Kidney glomerular epithelial cell (primary cell): ENCODE measurements around the gene ADCY7.

Experiments
- DNase-seq: peaks from one replicate; lab custom pipeline; 2025; lab: John Stamatoyannopoulos, UW

The ADCY7 gene

GRCh38 chr16:50298591-50299507 lies 32.5 kb downstream of the ADCY7 start:
- DNase-seq: no peak

GRCh38 chr16:50299508-50300105 lies 33.3 kb downstream of the ADCY7 start:
- DNase-seq: no peak

DNA sequence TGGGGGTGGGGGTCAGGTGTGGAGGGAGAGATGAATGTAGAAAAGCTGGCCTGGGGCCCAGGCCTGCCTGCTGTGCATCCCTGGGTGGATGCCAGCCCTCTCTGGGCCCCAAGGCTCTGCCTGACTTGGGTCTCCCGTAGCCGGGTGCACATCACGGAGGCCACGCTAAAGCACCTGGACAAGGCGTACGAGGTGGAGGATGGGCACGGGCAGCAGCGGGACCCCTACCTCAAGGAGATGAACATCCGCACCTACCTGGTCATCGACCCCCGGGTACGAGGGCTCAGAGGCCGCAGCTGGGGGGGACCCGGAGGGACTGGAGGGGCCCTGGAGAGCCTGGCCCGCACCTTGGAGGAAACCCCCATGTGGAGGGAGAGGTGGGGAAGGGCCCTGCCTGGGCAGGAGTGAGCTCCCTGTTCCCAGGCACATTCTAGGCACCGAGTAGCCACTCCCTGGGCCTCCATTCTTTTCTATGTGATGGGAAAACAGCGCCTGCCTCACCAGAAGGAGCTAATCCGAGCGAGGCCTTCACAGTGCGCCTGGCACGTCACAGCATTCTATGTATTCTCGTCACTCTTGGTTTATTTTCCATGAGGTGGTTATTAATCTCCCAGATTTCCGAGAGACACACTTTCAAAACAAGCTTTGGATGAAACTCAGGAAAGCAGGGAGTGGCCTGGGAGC lies 34.7 kb downstream of the ADCY7 start:
- no peak for DNase-seq

DNA sequence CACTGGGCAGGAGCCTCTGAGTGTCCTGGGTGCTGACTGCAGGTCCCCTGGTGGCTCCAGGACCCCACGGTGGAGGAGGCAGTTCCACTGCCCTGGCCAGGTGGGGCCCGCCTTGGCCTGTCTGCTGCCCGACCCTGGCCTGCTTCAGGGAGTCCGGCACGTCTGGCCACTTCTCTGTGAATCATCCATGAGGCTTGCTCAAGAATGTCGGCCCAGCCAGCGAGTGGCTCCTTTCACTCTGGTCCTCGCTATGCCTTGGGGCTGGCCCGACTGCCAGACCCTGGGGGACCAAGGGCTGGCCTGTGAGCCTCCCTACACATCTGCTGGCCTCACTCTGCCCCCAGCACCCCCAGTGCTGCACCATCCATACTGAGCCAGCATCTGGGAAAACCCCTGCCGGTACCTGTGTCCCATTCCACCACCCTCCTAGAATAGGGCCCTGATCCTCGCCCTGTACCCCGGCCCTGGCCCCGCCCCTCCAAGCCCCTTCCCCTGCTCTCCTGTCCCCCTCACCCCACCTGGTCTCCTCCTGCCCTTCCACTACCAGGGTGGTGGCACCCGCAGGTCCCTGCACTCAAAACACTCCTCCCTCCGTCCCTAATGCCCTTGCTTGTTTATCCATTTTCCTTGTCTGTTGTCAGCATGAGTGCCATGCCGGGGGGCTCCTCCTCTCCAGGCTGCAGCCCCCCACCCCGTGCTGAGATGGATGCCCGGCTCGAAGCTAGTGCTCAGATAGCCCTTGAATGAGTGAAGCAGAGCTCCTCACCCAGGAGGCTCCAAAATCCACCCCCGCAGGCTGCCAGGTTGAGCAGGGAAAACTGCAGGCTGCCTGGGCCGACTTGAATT lies 35.5 kb downstream of the ADCY7 start:
- DNase-seq: peak; percentile 27

- DNase-seq: no peak
Measured at GRCh38 chr16:50302472-50303005, 36.2 kb downstream of the ADCY7 start.

- DNase-seq: no peak
Measured at GRCh38 chr16:50303041-50303604, 36.8 kb downstream of the ADCY7 start.

- peak; percentile 24 for DNase-seq
Measured at GRCh38 chr16:50303605-50304466, 37.5 kb downstream of the ADCY7 start.

- DNase-seq: no peak
Measured at GRCh38 chr16:50304467-50305440, 38.4 kb downstream of the ADCY7 start.

GRCh38 chr16:50305441-50306061 lies 39.2 kb downstream of the ADCY7 start:
- no peak for DNase-seq

DNA sequence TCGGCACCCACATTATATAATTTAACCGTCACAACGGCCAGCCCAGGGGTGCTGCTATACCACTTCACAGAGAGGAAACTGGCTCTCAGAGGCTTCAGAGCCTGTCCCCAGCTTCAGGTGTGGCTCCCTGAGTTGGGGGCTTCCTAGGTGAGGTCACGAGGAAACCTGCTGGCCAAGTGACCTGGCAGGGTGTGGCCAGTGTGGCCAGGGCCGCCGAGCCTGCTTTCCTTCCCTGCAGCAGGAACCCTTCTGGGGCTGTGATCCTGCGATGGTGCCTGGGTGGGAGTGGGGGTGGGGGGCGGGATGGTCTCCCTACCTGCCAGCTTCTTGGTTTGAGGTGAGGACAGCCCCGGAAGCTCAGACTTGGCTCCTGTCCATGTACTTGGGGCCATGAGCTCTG lies 39.9 kb downstream of the ADCY7 start:
- DNase-seq: no peak

- no peak for DNase-seq
Measured at GRCh38 chr16:50308237-50308965, 42.0 kb downstream of the ADCY7 start.

DNA sequence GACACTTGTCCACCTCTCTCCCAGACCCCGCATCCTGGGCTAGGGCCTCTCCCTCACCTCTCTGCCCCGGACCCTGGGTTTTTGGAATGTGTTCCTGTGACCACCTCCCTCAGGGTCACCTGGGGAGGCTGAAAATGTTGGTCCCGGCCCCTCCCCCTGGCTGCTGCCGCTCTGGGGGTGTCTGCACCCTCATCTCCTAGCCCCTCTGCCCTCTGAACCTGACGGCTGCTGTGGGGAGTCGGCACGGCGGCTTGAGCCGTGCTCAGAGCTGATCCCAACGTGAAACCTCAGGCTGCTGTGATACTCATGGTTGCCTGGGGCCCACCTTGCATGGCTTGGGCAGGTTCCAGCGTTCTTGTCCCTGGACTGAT lies 42.8 kb downstream of the ADCY7 start:
- no peak for DNase-seq

GRCh38 chr16:50309527-50310307 lies 43.4 kb downstream of the ADCY7 start:
- DNase-seq: no peak

GRCh38 chr16:50310308-50311133 lies 44.2 kb downstream of the ADCY7 start:
- no peak for DNase-seq

GRCh38 chr16:50311134-50311528 lies 44.8 kb downstream of the ADCY7 start:
- no peak for DNase-seq

- no peak for DNase-seq
Measured at GRCh38 chr16:50311891-50312501, 45.6 kb downstream of the ADCY7 start.
